Heart left ventricle (tissue), 16 donors: ENCODE data around the gene RNF130. TPM values are rescaled to one million over a fixed set of nuclear protein-coding genes. Genes with fewer than 3 reads are reported as not detected.

Experiments
- ATAC-seq, 4 donors: fragments of 200-7000 bp; cut with Tn5 transposase; one replicate each; pipeline ENCODE4 v1.9.1; 2020 to 2022; ENCODE audit warnings: moderate library complexity in 4 of 4, mild to moderate bottlenecking in 3 of 4, moderate number of reproducible peaks in 1 of 4
- DNase-seq, 5 donors: peaks; one replicate each; pipeline ENCODE4 v3.0.0-alpha.2; 2020
- H3K27ac ChIP-seq, 12 donors: fragments of 200-600 bp; sonication (generic) in 4 of 12; one replicate each; pipeline versions ENCODE4 v1.5.0 to v1.8.0; 2016 to 2022; ENCODE audit warnings: mild to moderate bottlenecking in 2 of 12
- H3K27me3 ChIP-seq, 9 donors: fragments of 200-600 bp; sonication (generic) in 2 of 9; one replicate each; pipeline versions ENCODE4 v1.5.1 to v1.8.0; 2016 to 2022; ENCODE audit warnings: mild to moderate bottlenecking in 3 of 9
- H3K36me3 ChIP-seq, 9 donors: fragments of 200-600 bp; sonication (generic) in 2 of 9; one replicate each; pipeline versions ENCODE4 v1.5.0 to v1.8.0; 2018 to 2022; ENCODE audit warnings: mild to moderate bottlenecking in 2 of 9
- H3K4me1 ChIP-seq, 12 donors: fragments of 200-600 bp; sonication (generic) in 4 of 12; one replicate each; pipeline versions ENCODE4 v1.5.0 to v1.8.0; 2016 to 2022; ENCODE audit warnings: mild to moderate bottlenecking in 3 of 12
- H3K4me3 ChIP-seq, 12 donors: fragments of 200-600 bp; sonication (generic) in 4 of 12; one replicate each; pipeline versions ENCODE4 v1.5.0 to v1.8.0; 2017 to 2022; ENCODE audit warnings: mild to moderate bottlenecking in 9 of 12, moderate library complexity in 4 of 12
- H3K9me3 ChIP-seq, 12 donors: fragments of 200-600 bp; sonication (generic) in 4 of 12; one replicate each; pipeline versions ENCODE4 v1.5.0 to v1.8.0; 2016 to 2022; ENCODE audit warnings: mild to moderate bottlenecking in 1 of 12
- CTCF ChIP-seq, 12 donors: fragments of 200-600 bp; sonication (generic) in 4 of 12; IDR thresholded peaks; one replicate each; pipeline versions ENCODE4 v1.5.0 to v1.8.0; 2018 to 2022; ENCODE audit warnings: antibody characterized with exemption in 12 of 12, mild to moderate bottlenecking in 5 of 12
- POLR2A ChIP-seq, 2 donors: fragments of 450-650 bp; IDR thresholded peaks; one replicate each; pipeline ENCODE4 v1.6.1; 2017; ENCODE audit warnings: antibody characterized with exemption in 2 of 2, mild to moderate bottlenecking in 2 of 2, moderate library complexity in 2 of 2
- WGBS, 4 donors: extraction: QIAGEN DNeasy Blood & Tissue Kit in 2 of 4; methylation state at CpG; one replicate each; pipeline versions ENCODE4 v1.1.5 to v1.1.7; 2013 to 2018; 5-methylcytosine and 5-hydroxymethylcytosine counted together
- intact Hi-C, 10 donors: fragments of 100-400 bp; cut with DNase I; formaldehyde crosslinking; loops; one replicate each; pipeline versions ENCODE4 v1.11.1 to v1.14.2; 2022
- polyA plus RNA-seq, 2 donors: library from polyadenylated mRNA; stranded (reverse); fragments of 200-250 nt; gene quantifications; one replicate each; pipeline ENCODE4 v1.2.3, GENCODE V29; 2013
- total RNA-seq, 9 donors: library from RNA; depleted of rRNA in 2 of 9; stranded (reverse); fragments of >200 nt in 2 of 9; fragmentation: NEBNext Ultra II Directional in 3 of 9; extraction: Animal tissue kit (Norgen Biotek cat#: 25700) in 3 of 9; gene quantifications; one replicate each; pipeline versions ENCODE4 v1.1.0 to v1.2.4, GENCODE V29; 2016 to 2023
- donor health status: ischemic (EF 13 %, LVEDD 7.1; RV severe dilation, severe dysfunction).
- donor health status: healthy with polysubstance abuse.
- donor health status: DM: no; HTN: yes; CAD: no.
- donor health status: DM: no; HTN: no; CAD: no.
- donor health status: ischemic (EF 25% LVEDD 6.9; RV normal size, moderate dysfunction).
- donor health status: ischemic (EF 25% LVEDD 5.7; RV mildly dilated, moderate dysfunction).
- donor health status: healthy.
- donor health status: DM: yes; HTN: yes; CAD: no.
- donor health status: ischemic (EF 35%, LVEDD 5.7; RV mildly dilated, moderate dysfunction).
- donor health status: nonischemic (EF 11% LVEDD 7.7; RV severe dilation, severe dysfunction).
- donor health status: DM: yes; HTN: yes; CAD: no.
- donor health status: PGD.
- donor health status: ischemic (EF 29% LVEDD 5.4; RV normal size, mild dysfunction).
- donor health status: nonischemic (EF 23%, LVEDD 6.1; RV moderate dilation, normal function).

Gene RNF130
- total and polyA plus RNA-seq, 11 donors: 26.3 to 76.2 (median 38.7) TPM

GRCh38 chr5:180113660-180114303 is 42.2 kb upstream of the RNF130 start:
- no peak for ATAC-seq
- Histone ChIP-seq H3K9me3 (no peaks in the 10 kb centered on the region), H3K4me1 (no peaks in the 10 kb centered on the region), H3K27me3 (peaks cover 0 to 8% (median 0%) of the 10 kb centered on the region in 9 donors), H3K36me3 (no peaks in the 10 kb centered on the region), H3K4me3 (no peak overlapping the region), H3K27ac (no peak overlapping the region)
- 87 to 91% (median 90%) methylated on average over 20 to 23 of the region's 23 CpGs for WGBS, 4 donors
- intact Hi-C loops: no loop called here
- TF ChIP-seq CTCF (IDR thresholded peaks at IDR 0.05) (no peak), POLR2A (IDR thresholded peaks at IDR 0.05) (no peak)
- peak in 1 of 5 donors; percentile 49 for DNase-seq

- DNase-seq (peak in 1 of 5 donors; percentile 10), ATAC-seq (no peak)
- no peaks in the 10 kb centered on the region for H3K36me3 ChIP-seq
- H3K27ac ChIP-seq: no peak overlapping the region
- H3K9me3 ChIP-seq: peaks cover 0 to 11% (median 8%) of the 10 kb centered on the region in 12 donors
- no peaks in the 10 kb centered on the region for H3K4me1 ChIP-seq
- H3K27me3 ChIP-seq: peaks cover 0 to 8% (median 0%) of the 10 kb centered on the region in 9 donors
- H3K4me3 ChIP-seq: no peak overlapping the region
- 77 to 87% (median 82%) methylated on average over 12 to 15 of the region's 15 CpGs for WGBS, 4 donors
- no peak for TF ChIP-seq POLR2A (IDR thresholded peaks at IDR 0.05)
- TF ChIP-seq CTCF (IDR thresholded peaks at IDR 0.05): no peak
- intact Hi-C loops: no loop called here
These were observed 40.8 kb upstream of the RNF130 start for GRCh38 chr5:180112181-180112861.

GRCh38 chr5:180111273-180112002 is 39.9 kb upstream of the RNF130 start:
- intact Hi-C loops: no loop called here
- ATAC-seq: no peak

More at GRCh38 chr5:180111273-180112002, 39.9 kb upstream of the RNF130 start:
- Histone ChIP-seq H3K9me3 (peaks cover 0 to 20% (median 16%) of the 10 kb centered on the region in 12 donors), H3K4me3 (no peak overlapping the region), H3K36me3 (no peaks in the 10 kb centered on the region), H3K27me3 (peaks cover 0 to 8% (median 0%) of the 10 kb centered on the region in 9 donors), H3K4me1 (no peaks in the 10 kb centered on the region), H3K27ac (no peak overlapping the region)
- TF ChIP-seq CTCF (IDR thresholded peaks at IDR 0.05): no peak
- TF ChIP-seq POLR2A (IDR thresholded peaks at IDR 0.05): no peak
- 79 to 90% (median 82%) methylated on average over 6 to 7 of the region's 7 CpGs for WGBS, 4 donors
- DNase-seq: peak in 1 of 5 donors; percentile 29
